COLO668 (cell line): ENCODE results near the gene RPS27A.
"Not testable (repeated sequence)": the region's sequence is repeated elsewhere in the genome, so short reads cannot be mapped to it uniquely, and the experiment has no call there.

ENCODE experiments used
- DNase-seq: peaks from one replicate; lab custom pipeline; 2025; ENCODE audit not compliant: unreplicated experiment; lab: John Stamatoyannopoulos, UW

The RPS27A gene

DNA sequence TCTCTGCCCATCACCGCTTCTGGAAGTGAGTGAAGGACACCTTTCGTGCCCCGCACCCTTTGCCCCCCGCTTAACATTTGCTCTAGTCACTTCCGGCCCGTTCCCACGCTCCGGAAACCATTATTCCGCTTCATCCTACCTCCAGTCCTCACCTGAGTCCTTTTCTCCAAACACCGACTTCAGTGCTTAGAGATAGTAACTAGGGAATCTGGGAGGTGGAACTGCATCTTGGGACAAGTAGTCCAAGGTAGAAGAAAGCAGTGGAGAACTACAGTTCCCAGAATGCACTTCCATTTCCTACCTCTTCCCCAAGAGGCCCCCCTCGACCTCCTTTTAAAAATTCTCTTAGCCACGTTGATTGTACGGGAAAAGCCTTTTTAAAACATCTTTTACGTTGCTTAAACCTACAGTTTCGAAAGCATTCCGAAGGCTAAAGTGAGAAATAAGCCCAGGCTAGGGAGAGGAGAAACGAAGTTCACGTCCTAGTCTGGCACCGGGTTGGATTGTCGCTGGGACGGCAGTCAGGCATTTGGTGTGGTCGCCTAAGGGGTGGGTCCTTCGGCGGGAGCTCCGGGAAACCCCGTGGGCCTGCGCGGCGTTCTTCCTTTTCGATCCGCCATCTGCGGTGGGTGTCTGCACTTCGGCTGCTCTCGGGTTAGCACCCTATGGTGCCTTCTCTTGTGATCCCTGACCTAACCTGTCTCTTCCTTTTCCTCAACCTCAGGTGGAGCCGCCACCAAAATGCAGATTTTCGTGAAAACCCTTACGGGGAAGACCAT lies at the start of gene RPS27A, which contains the start of gene CLHC1:
Gene RPS27A, plus strand, starts transcription at position 605 of the 779 bp plus-strand sequence. Its CDS starts 137 bp downstream, at position 742.
Gene CLHC1, minus strand, starts transcription at position 210 of the 779 bp plus-strand sequence. CDS start 9,882 bp downstream, outside the sequence.
- peak; percentile 92 for DNase-seq

DNA sequence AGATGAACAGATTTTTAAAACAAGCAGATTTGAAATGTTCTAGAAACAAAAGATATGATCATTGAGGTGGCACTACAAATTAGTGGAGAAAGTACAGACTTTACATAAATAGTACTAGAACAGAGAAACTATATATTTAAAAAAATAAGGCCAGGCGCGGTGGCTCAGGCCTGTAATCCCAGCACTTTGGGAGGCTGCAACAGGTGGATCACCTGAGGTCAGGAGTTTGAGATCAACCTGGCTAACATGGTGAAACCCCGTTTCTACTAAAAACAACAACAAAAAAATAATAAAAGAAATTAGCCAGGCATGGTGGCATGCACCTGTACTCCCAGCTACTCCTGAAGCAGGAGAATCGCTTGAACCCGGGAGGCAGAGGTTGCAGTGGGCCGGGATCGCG lies 45.7 kb upstream of the RPS27A start:
- not testable (repeated sequence) for DNase-seq

DNA sequence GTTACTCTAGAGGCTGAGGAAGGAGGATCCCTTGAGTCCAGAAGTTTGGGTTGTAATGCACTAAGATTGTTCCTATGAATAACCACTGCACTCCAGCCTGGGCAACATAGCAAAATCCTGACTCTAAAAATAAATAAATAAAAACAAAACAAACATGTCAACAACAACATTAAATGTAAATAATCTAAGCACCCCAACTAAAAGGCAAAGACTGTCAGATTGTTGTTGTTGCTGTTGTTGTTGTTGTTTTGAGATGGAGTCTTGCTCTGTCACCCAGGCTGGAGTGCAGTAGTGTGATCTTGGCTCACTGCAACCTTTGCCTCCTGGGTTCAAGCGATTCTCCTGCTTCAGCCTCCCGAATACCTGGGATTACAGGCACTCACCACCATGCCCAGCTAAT lies 40.6 kb upstream of the RPS27A start:
- DNase-seq, result not testable (repeated sequence)

GRCh38 chr2:55196526-55196925 lies 36.0 kb upstream of the RPS27A start:
- DNase-seq, result no peak

DNA sequence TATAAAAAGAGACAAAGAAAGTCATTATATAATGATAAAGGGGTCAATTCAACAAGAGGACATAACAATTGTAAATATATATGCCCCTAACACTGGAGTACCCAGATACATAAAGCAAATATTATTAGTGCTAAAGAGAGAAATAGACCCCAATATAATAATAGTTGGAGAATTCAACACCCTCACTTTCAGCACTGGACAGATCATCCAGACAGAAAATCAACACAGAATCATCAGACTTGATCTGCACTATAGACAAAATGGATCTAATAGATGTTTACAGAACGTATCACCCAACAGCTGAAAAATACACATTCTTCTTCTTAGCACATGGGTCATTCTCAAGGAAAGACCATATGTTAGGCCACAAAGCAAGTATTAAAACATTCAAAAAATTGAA lies 32.1 kb upstream of the RPS27A start:
- DNase-seq, result no peak

DNA sequence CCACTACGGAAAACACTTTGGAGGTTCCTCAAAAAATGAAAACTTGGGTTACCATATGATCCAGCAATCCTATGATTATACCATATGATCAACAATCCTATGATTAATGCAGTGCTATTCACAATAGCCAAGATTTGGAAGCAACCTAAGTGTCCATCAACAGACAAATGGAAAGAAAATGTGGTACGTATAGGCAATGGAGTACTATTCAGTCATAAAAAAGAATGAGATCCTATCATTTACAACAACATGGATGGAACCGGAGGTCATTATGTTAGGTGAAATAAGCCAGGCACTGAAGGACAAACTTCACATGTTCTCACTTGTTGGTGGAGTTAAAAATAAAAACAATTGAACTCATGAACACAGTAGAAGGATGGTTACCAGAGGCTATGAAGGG lies 28.0 kb upstream of the RPS27A start:
- DNase-seq, result no peak

DNA sequence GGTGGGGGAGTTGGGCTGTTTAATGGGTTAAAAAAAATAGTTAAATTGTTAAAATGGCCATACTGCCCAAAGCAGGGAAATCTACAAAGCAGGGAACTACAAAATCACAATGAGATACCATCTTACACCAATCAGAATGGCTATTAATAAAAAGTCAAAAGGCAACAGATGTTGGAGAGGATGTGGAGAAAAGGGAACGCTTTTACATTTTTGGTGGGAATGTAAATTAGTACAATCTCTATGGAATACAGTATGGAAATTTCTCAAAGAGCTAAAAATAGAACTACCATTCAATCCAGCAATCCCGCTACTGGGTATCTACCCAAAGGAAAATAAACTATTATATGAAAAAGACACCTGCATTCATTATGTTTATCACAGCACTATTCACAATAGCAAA lies 27.5 kb upstream of the RPS27A start:
- no peak for DNase-seq

GRCh38 chr2:55213822-55214221 lies 18.7 kb upstream of the RPS27A start:
- no peak for DNase-seq

GRCh38 chr2:55223958-55224760 lies 8.3 kb upstream of the RPS27A start:
- no peak for DNase-seq

DNA sequence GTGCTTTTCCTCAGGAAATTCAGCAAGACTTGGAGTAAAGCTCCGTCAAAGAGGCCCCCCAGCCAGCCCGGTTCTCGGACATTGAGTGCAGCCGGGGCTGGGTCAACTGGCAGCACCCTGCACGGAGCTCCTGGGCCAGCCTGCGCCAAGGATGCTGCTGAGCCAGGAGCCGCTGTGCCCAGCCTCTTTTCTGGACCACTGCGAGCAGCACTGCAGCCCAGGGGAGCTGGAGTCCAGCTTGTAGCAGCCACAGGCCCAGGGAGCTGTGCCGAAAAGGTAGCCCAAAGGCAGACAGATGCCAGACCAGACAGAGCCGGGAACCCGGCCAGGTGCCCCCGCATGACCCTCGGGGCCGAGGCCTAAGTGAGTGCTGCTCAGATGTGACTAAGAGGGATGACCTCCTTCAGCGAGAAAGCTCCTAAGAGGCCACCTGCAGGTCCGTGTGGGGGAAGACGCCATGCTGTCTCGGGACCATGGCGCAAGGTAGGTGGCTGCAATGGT lies 7.7 kb upstream of the RPS27A start:
- DNase-seq, result no peak

- no peak for DNase-seq
Measured at GRCh38 chr2:55225481-55226020, 6.9 kb upstream of the RPS27A start.

- DNase-seq, result not testable (repeated sequence)
Measured at GRCh38 chr2:55227437-55228225, 4.9 kb upstream of the RPS27A start.

DNA sequence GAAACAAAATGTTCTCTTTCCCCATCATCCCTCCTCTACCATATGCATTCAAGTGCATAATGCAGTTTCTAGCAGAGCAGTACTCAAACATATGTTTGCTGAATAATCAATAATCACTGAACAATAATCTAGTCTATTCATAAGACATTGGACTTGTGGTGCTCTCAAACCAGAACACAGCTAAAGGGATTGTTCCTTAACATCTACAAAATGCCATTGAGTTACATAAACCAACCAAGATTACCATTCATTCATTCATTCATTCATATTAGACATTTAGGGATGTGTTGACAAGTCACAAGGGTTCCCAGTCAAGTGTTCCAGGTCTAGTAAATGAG lies 4.3 kb upstream of the RPS27A start:
- DNase-seq, result no peak

- DNase-seq, result no peak
Measured at GRCh38 chr2:55229221-55229620, 3.3 kb upstream of the RPS27A start.

GRCh38 chr2:55230551-55230950 lies 1.9 kb upstream of the RPS27A start:
- DNase-seq, result no peak

- DNase-seq, result no peak
Measured at GRCh38 chr2:55231546-55232083, 873 bp upstream of the RPS27A start.

GRCh38 chr2:55232863-55233657 lies 572 bp downstream of the RPS27A start:
- peak; percentile 43 for DNase-seq

GRCh38 chr2:55233658-55233940 lies 1.1 kb downstream of the RPS27A start:
- DNase-seq, result no peak

- no peak for DNase-seq
Measured at GRCh38 chr2:55235724-55236538, 3.4 kb downstream of the RPS27A start.
